ENCODE results near the gene ZYX.

GRCh38 chr7:143392875-143393266, 11.7 kb downstream of the ZYX start:
- TF ChIP-seq BHLHE40 (IDR thresholded peaks at IDR 0.05; ENCODE audit: low read length) (no peak), E4F1 (CRISPR knock-in tag; IDR thresholded peaks at IDR 0.05; ENCODE audit: borderline replicate concordance) (no peak), CBX2 (IDR thresholded peaks at IDR 0.05; ENCODE audit: insufficient read depth, low read length, poor library complexity, severe bottlenecking) (no peak), RCOR1 (IDR thresholded peaks at IDR 0.05; ENCODE audit: borderline replicate concordance in 1 of 2, low read depth in 2 of 2, low read length in 2 of 2) (no peak), CTCF (IDR thresholded peaks at IDR 0.05 in 2 of 3, conservative IDR thresholded peaks at IDR 0.05 in 1 of 3; ENCODE audit: insufficient read depth in 2 of 3, low read depth in 1 of 3, low read length in 3 of 3) (no peak), ATF3 (IDR thresholded peaks at IDR 0.05) (no peak), ATF3 (CRISPR knock-in tag; conservative IDR thresholded peaks at IDR 0.05) (no peak), ZNF644 (tag; IDR thresholded peaks at IDR 0.05; ENCODE audit: low read depth) (no peak), IRF9 (tag; IDR thresholded peaks at IDR 0.05) (no peak), ZNF778 (CRISPR knock-in tag; IDR thresholded peaks at IDR 0.05) (no peak)

Measured in K562 (cell line).